NCI-H1417 treated with DMSO at 0.1 percent for 48 hours (cell line): Measurements from ENCODE around the gene NFASC.
A peak's percentile ranks its signal among the peaks of the same experiment; 100 is the strongest.

Experiments used
- DNase-seq: peaks from one replicate; lab custom pipeline; 2025; lab: John Stamatoyannopoulos, UW

Gene NFASC

DNA sequence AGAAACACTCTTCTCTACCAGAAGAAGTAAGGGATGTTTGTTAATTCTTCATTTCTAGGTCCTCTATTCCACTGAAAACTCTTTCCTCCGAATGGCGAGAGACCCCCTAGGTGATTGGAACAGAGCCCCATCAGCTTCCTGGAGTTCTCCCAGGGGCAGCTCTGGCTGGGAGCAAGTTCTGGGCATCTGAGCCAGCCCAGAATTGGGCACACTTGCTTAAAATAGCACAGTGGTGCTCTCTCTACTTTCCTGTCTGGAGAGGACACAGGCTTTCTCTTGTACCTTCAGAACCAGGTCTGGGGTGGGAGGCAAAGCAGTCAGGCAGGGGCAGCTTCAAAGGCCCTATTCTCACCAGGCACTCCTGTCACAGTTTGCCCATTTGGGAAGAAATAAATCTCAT is 89.2 kb downstream of the NFASC start:
- no peak for DNase-seq

DNA sequence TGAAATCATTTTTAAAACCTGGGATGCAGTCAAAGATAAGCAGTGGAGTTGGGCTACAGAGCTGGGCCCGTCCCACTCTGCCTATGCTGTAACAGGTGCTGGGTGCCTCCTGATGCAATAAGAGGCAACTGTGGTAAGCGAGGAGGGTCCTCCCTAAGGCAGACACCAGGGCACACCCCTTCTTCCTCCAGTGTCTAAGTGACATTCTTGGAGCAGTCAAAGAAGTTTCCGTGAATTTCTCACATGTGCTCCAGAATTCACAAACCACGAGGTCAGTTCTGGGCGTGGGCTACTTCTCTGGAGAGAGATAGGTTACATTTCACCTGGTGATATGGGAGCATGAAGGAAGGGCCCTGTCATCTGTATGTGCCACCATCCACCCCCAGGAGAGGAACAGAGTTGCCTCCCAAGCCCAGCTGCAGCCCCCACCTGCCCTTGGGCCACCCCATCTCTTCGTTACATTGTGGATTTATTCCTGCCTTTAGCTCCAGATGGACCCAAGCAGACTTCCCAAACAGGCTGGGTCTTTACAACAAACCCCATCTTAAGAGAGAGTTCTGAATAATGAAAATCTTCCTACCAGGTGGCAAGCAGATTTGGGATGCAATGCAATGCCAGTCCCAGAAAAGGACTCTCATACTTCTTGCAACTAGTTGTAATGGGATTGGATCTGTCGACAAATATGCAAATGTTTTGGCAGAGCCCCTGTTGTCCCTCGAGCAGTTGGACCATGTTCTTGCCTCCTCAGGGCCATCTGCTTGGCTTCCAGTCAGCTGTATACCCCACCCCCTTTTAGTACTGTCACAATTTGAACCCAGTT is 89.9 kb downstream of the NFASC start:
- DNase-seq = no peak

- no peak for DNase-seq
Measured at GRCh38 chr1:204961765-204962419, 91.2 kb downstream of the NFASC start.

DNA sequence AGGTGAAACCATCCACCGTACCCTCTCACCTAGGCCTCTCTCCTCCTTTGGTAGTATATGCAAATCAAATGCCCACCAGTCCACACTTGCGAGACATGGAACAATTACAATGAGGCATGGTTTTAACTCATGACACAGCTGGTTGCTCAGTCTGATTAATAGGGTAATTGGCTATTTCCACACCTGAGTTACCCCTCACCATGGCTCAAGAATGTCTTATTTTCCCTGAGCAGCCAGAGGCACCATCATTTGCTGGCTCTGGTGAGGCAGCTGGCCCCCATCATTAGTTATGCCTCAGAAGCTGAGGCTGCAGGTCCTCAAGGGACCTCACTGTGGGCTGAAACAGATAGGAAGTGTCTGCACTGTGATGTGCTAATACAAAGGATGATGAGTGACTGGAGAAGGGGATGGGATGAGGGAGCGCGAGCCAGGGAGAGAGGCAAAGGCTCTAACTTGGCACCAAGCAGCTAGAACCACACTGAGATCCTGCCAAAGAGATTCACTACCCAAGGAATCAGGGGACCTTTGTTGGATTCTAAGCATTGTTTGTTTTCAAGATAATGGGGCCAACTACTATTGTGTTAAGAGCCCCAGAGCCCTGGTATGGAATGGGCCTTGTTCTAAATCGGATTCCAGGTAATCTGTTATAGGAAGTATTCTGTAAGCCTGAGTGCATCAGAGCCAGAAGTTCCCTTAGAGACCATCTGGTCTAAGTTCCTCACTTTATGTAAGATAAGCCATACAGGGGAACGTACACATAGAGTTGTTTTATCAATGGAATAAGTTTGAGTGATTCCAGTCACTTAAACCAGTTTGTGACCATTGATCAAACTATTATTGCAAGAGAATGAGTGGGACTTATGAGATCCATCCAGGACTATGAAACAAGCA is 92.3 kb downstream of the NFASC start:
- DNase-seq = no peak

- peak; percentile 29 for DNase-seq
Measured at GRCh38 chr1:204967451-204967850, 96.8 kb downstream of the NFASC start.

DNA sequence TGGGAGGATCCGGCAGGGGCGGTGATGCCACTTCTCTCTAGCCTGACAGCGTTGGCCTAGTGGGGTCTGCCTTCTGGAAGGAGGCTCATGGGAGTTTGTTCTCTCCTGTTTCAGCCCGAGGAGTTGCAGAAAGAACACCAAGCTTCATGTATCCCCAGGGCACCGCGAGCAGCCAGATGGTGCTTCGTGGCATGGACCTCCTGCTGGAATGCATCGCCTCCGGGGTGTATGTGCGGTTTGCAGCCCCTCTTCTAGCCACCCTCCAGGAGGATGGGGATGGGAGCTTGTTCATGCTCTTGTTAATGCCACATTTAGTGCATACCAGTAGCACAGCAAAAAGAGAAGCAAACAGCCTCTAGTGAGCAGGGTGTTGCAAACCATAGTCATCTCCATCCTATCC is 97.5 kb downstream of the NFASC start:
- no peak for DNase-seq

DNA sequence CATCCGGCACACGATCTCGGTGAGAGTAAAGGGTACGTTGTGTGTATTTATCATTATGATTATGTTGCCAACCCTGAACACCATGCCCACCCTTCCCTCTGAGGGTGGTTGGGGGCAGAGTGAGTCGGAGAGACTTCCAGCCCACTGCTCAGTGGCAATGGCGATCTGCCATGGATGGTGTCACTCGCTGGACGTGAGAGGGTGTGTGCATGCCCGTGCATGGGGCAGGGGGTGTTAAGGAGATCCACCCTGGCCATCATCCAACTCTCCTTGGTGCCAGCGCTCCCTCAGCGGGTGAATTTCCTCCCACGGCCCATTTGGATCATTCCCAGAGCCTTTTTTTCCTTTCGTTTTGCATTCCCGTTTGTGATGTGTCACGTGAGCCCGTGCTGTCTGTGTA is 98.3 kb downstream of the NFASC start:
- no peak for DNase-seq

GRCh38 chr1:204970937-204971336 is 100.3 kb downstream of the NFASC start:
- DNase-seq = no peak

GRCh38 chr1:204971517-204972336 is 101.1 kb downstream of the NFASC start:
- DNase-seq = no peak

DNA sequence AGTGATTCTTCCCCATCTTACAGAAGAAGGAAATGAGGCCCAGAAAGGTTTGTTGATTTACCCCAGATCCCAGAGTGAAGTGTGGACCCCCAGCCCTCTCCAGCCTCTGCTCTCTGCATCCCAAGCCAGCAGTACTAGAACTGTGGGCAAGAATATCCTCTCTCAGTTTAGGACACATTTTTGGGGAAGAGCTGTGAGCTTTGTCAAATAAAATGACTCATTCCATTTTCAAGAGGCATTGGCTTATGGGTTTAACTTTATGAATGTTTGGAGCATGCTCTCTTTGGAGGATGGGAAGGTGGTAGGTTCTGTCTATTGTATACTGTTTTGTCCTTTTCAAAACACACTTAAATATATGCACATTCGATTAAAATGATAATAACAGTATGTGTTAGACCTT is 101.8 kb downstream of the NFASC start:
- DNase-seq = no peak

DNA sequence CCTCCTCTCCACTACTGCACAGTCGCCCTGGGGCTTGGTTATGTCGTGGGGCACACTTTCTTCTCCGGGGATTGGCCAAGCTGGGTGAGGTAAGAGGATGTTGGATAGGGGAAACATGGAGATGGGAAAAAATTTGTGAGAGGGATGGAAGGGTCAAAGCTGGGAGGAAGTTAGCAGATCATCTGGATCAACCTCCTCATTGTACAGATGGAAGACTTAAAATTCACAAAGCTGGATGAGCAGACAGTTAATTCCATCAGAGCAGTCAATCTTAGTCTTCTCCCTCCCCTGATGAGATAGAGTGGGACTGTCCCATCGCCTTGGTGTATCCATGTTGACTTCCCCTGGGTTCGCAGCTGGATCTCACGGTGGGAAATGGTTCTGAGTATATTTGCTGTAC is 102.8 kb downstream of the NFASC start:
- no peak for DNase-seq

DNA sequence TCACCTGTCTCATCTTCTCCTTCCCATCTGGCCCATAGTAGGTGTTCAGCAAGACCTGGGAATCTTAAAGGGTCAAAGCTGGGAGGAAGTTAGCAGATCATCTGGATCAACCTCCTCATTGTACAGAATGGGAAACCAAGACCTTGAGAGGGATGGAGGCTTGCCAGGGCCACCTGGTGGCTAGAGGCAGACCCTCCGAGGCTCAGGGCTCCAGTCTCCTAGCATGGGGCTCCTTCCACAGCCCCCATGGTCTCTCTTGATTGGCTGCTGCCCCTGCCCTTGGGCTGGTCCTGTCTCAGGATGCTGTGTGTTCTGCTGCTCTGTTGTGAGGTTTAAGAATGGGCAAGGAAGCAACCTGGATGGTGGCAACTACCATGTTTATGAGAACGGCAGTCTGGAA is 103.7 kb downstream of the NFASC start:
- DNase-seq = no peak

GRCh38 chr1:204975021-204975420 is 104.4 kb downstream of the NFASC start:
- no peak for DNase-seq

- no peak for DNase-seq
Measured at GRCh38 chr1:204975568-204976235, 105.0 kb downstream of the NFASC start.

GRCh38 chr1:204976646-204977045 is 106.0 kb downstream of the NFASC start:
- no peak for DNase-seq

DNA sequence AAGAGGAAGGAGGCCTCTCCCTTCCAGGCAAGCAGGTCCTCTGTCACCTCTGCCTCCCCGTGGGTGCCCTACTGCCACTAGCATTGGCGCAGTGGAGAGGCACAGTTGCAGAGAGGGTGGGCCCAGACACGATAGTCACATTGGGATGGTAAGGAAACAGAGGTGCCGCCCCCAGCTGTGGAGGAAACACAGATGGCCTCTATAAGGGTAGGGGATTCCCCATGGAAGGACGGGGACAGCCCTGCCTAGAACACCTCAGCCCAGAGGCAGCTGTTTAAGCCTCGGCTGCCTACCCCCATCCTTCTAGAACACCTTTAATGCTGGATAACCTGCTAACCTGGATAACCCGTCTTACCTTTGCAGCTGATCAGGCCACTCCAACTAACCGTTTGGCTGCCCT is 106.7 kb downstream of the NFASC start:
- no peak for DNase-seq

DNA sequence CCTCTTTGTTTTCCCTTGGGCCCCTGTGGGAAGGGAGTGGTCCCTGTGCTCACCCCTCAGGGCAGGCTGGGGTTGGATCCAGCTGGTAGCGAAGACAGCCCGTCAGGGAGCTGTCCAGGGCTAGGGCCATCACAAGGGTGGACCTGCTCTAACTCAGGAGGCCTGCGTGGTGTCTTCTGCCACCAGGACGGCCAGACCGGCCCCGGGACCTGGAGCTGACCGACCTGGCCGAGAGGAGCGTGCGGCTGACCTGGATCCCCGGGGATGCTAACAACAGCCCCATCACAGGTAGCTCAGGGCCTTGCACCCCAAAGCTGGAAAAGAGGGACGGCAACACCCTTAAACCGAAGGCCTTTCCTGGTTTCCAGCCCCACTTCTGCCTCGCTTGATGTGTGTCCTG is 108.1 kb downstream of the NFASC start:
- DNase-seq = no peak

GRCh38 chr1:204979306-204979705 is 108.6 kb downstream of the NFASC start:
- no peak for DNase-seq

DNA sequence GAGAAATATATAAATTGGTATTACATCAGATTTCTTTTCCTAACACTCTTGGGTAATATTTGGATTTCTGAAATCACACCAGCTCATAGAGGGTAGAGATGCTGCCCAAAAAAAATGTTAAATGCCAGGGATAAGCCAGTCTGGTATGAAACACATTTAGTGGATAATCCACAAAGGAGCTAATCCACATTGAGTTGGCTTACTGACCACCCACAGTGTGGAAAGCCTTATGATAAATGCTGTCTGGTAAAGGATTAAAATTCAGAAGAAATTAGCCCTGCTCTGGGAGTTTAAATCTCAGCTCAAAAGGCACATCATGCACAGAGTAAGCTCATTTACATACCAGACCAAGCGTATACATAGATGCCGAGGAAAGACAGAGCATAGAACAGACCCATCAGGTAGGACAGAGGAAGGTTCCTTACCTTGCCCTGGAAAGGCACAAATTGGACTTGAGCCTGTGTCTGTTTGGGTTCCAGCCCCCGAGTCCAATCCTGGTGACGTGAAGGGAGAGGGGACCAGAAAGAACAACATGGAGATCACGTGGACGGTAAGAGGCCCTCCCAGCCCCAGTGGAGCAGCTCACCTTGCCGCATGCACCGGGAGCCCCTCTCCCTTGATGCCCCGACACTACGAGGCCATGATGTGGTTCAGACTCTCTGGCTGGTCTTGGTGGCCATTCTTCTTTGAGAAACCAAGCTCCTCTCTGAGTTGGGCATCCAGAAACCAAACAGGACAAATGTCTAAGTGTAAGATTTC is 109.4 kb downstream of the NFASC start:
- DNase-seq = no peak

DNA sequence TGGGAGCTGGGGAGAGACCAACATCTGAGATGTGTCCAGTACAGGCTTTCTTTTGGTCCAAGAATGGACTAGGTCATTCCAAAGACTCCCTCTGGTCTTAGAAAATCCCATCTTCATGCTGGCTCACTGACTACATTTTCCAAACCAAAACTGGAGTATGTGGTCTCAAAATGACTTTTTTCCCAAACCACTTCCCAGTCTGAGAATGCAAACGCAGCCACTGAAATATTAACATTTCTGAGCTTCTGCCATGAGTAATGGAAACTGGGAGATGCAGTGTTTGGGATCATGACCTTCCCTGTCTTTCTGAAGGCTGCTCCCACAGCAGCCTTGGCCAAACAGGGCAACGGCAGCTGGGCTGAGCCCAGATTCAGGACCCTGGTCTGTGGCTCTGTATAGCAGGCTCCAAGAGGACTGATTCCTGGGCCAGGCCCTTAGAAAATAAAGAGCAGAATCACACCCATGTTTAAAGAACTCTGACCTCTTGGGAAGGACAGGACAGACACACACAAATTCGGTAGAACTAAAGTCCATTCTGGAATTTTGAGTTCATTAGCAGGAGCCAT is 110.3 kb downstream of the NFASC start:
- no peak for DNase-seq
